Measurements from ENCODE around the gene BCAS3.

BCAS3 gene

GRCh38 chr17:61284746-61285145 lies 607.1 kb downstream of the BCAS3 start:
- in situ Hi-C loops (cut with HindIII; ENCODE audit: low pct_ligation_motif_present, low sequenced_read_pairs), result no loop called here
- no peak for TF ChIP-seq CTCF (IDR thresholded peaks at IDR 0.05; ENCODE audit: low read depth, low read length, missing control alignments)
- no peak overlapping the region for H3K4me3 ChIP-seq (ENCODE audit: low read depth, low read length)
- DNase-seq, result no peak
- no peaks in the 10 kb centered on the region for H3K27me3 ChIP-seq (replicated peaks)
- H3K36me3 ChIP-seq (replicated peaks), result no peaks in the 10 kb centered on the region
- peak overlapping the region; percentile 86 for H3K27ac ChIP-seq

DNA sequence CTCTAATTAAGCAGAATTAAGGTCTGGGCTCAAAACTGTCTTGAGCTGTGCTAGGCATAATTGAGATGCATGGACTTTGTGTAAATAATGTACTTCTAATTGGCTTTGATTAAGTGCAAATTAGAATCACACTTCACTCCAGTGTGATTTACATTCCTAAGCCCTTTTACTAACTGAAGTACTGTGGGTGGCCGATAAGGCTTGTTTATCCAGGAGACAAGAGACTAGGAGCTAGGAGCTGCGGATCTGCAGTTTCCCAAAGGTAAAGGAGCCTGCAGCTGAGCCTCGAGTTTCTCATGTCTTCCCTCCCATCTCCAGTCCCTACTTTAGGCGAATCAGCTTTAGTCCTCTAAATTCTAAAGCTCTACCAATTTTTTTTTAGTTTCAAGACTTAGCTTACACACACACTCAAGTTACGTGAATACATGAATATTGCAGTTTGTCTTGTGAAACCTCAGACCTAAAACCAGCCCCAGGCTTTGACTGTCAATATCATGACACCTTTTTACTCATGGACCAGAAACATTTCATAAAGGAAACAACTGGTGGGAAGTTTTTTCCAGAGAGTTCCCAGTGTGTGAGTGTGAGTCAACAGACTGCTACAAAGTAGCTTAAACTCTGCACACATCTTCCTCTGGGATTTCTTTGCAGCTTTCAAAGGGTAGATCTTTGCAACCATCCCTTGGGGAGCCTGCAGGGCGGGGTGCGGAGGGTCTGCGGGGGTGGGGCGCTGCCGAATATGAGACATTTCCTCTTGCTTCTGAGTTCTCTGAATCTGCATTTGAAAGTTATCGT lies 608.1 kb downstream of the BCAS3 start:
- Histone ChIP-seq H3K27ac (peak overlapping the region; percentile 86), H3K27me3 (replicated peaks) (no peaks in the 10 kb centered on the region), H3K4me3 (ENCODE audit: low read depth, low read length) (no peak overlapping the region), H3K36me3 (replicated peaks) (no peaks in the 10 kb centered on the region)
- DNase-seq, result peak; percentile 90
- in situ Hi-C loops (cut with HindIII; ENCODE audit: low pct_ligation_motif_present, low sequenced_read_pairs), result no loop called here
- no peak for TF ChIP-seq CTCF (IDR thresholded peaks at IDR 0.05; ENCODE audit: low read depth, low read length, missing control alignments)

GRCh38 chr17:61286449-61286848 lies 608.8 kb downstream of the BCAS3 start:
- in situ Hi-C loops (cut with HindIII; ENCODE audit: low pct_ligation_motif_present, low sequenced_read_pairs), result no loop called here
- H3K36me3 ChIP-seq (replicated peaks), result no peaks in the 10 kb centered on the region
- H3K4me3 ChIP-seq (ENCODE audit: low read depth, low read length), result no peak overlapping the region
- no peak for DNase-seq
- H3K27ac ChIP-seq, result peak overlapping the region; percentile 86
- no peaks in the 10 kb centered on the region for H3K27me3 ChIP-seq (replicated peaks)
- no peak for TF ChIP-seq CTCF (IDR thresholded peaks at IDR 0.05; ENCODE audit: low read depth, low read length, missing control alignments)

GRCh38 chr17:61289408-61290385 lies 612.0 kb downstream of the BCAS3 start:
- Histone ChIP-seq H3K36me3 (replicated peaks) (no peaks in the 10 kb centered on the region), H3K27me3 (replicated peaks) (no peaks in the 10 kb centered on the region), H3K4me3 (ENCODE audit: low read depth, low read length) (no peak overlapping the region), H3K27ac (no peak overlapping the region)
- DNase-seq, result no peak
- in situ Hi-C loops (cut with HindIII; ENCODE audit: low pct_ligation_motif_present, low sequenced_read_pairs), result no loop called here
- TF ChIP-seq CTCF (IDR thresholded peaks at IDR 0.05; ENCODE audit: low read depth, low read length, missing control alignments), result no peak

DNA sequence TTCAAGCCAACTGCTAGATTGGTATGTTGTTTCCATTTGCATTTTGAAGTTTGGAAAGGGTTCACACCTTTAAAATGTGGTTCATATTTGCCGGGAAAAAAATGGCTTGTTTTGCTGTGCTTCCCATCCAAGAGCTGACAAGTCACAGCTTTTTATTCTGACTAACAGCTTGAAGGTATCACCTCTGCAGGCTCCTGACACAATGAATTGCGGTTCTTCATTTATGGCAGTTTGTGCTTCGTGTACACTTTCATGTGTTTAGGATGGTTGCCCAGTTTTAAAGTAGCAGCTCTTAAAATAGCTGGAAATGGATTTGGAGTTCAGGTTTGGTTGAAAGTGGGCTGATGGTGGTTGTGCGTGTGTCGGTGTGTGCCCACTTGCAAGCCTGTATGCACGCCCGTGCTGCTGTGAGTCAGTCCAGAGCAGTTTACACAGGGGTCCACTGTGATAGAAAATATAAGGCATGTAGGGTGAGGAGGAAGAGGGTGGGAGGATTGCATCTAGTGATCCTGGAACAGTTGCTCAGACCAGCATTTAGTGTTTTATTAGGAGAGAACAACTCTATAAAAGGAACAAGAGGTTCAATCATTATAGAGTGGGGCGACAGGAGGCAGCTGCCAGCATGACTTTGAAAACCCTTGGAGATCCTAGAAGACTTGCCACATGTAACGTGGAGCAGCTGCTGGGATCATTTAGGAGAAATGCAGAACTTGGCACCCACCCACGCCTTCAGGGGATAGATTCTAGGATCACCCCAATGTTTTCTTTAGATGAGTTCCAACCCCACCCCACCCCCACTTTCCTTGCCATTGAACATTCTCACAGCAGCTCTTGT lies 614.0 kb downstream of the BCAS3 start:
- DNase-seq, result no peak
- Histone ChIP-seq H3K4me3 (ENCODE audit: low read depth, low read length) (no peak overlapping the region), H3K36me3 (replicated peaks) (no peaks in the 10 kb centered on the region), H3K27ac (no peak overlapping the region), H3K27me3 (replicated peaks) (no peaks in the 10 kb centered on the region)
- TF ChIP-seq CTCF (IDR thresholded peaks at IDR 0.05; ENCODE audit: low read depth, low read length, missing control alignments), result no peak
- in situ Hi-C loops (cut with HindIII; ENCODE audit: low pct_ligation_motif_present, low sequenced_read_pairs), result no loop called here

All from brain microvascular endothelial cell (primary cell).